Kidney glomerular epithelial cell (primary cell): ENCODE measurements around the gene HBM.
"Not testable (repeated sequence)": the region's sequence is repeated elsewhere in the genome, so short reads cannot be mapped to it uniquely, and the experiment has no call there.

Experiments
- DNase-seq: peaks from one replicate; lab custom pipeline; 2025; lab: John Stamatoyannopoulos, UW

The HBM gene

GRCh38 chr16:165539-166374 lies at the start of gene HBM:
Gene HBM (plus strand): TSS chr16:165978. CDS start chr16:165998, 20 bp downstream.
- no peak for DNase-seq

- no peak for DNase-seq
Observed at GRCh38 chr16:116015-116414, 49.8 kb upstream of the HBM start.

- no peak for DNase-seq
Observed at GRCh38 chr16:117379-118365, 48.1 kb upstream of the HBM start.

GRCh38 chr16:118857-119256 lies 46.9 kb upstream of the HBM start:
- DNase-seq: no peak

- no peak for DNase-seq
Observed at GRCh38 chr16:119295-119694, 46.5 kb upstream of the HBM start.

- DNase-seq: no peak
Observed at GRCh38 chr16:119835-120491, 45.8 kb upstream of the HBM start.

- DNase-seq: no peak
Observed at GRCh38 chr16:120756-121155, 45.0 kb upstream of the HBM start.

- no peak for DNase-seq
Observed at GRCh38 chr16:122361-122760, 43.4 kb upstream of the HBM start.

- not testable (repeated sequence) for DNase-seq
Observed at GRCh38 chr16:123558-124350, 42.0 kb upstream of the HBM start.

- no peak for DNase-seq
Observed at GRCh38 chr16:125011-125410, 40.8 kb upstream of the HBM start.

- no peak for DNase-seq
Observed at GRCh38 chr16:129075-129474, 36.7 kb upstream of the HBM start.

GRCh38 chr16:130533-131173 lies 35.1 kb upstream of the HBM start:
- no peak for DNase-seq

GRCh38 chr16:132120-132519 lies 33.7 kb upstream of the HBM start:
- no peak for DNase-seq

GRCh38 chr16:133716-134115 lies 32.1 kb upstream of the HBM start:
- DNase-seq: no peak

GRCh38 chr16:138049-138417 lies 27.7 kb upstream of the HBM start:
- DNase-seq: no peak

GRCh38 chr16:140175-140857 lies 25.5 kb upstream of the HBM start:
- no peak for DNase-seq

- no peak for DNase-seq
Observed at GRCh38 chr16:142405-142967, 23.3 kb upstream of the HBM start.

- no peak for DNase-seq
Observed at GRCh38 chr16:143047-143446, 22.7 kb upstream of the HBM start.

- DNase-seq: no peak
Observed at GRCh38 chr16:143456-143855, 22.3 kb upstream of the HBM start.

- no peak for DNase-seq
Observed at GRCh38 chr16:144797-145252, 21.0 kb upstream of the HBM start.
